Neural cell (in vitro differentiated cells): ENCODE measurements around the gene VRK1. TPM values are rescaled to one million over a fixed set of nuclear protein-coding genes. Genes with fewer than 3 reads are reported as not detected.

ENCODE experiments used
- H2AFZ ChIP-seq: fragments of 200-600, 300-800 bp; sonication (generic), shearing (Covaris generic); 2 replicates; pipeline ENCODE4 v1.6.0; 2014; ENCODE audit warnings: low read depth, mild to moderate bottlenecking, antibody characterized with exemption, low read length, moderate library complexity
- H3F3A ChIP-seq: fragments of 200-600 bp; shearing (Covaris generic); 2 replicates; pipeline ENCODE4 v1.6.1; 2016; ENCODE audit warnings: mild to moderate bottlenecking, moderate library complexity, mixed read lengths, antibody characterized with exemption, low read length; ENCODE audit not compliant: insufficient read depth, poor library complexity, severe bottlenecking
- H3K27ac ChIP-seq: fragments of 200-600, 300-800 bp; sonication (generic), shearing (Covaris generic); 2 replicates; pipeline ENCODE4 v1.5.1; 2014; ENCODE audit warnings: mild to moderate bottlenecking, low read length, moderate library complexity
- H3K27me3 ChIP-seq: fragments of 300-800, 200-600 bp; sonication (generic), shearing (Covaris generic); 2 replicates; pipeline ENCODE4 v1.6.0; 2014; ENCODE audit warnings: mild to moderate bottlenecking, low read depth, low read length, moderate library complexity; ENCODE audit not compliant: insufficient read depth
- H3K36me3 ChIP-seq: fragments of 300-800, 200-600 bp; sonication (generic), shearing (Covaris generic); 2 replicates; pipeline ENCODE4 v1.5.1; 2014; ENCODE audit warnings: mild to moderate bottlenecking, antibody characterized with exemption, low read length, moderate library complexity; ENCODE audit not compliant: insufficient read depth
- H3K4me2 ChIP-seq: fragments of 300-800, 200-600 bp; sonication (generic), shearing (Covaris generic); 2 replicates; pipeline ENCODE4 v1.6.0; 2014; ENCODE audit warnings: mild to moderate bottlenecking, low read length
- H3K4me3 ChIP-seq: fragments of 300-800, 200-600 bp; sonication (generic), shearing (Covaris generic); 2 replicates; pipeline ENCODE4 v1.5.1; 2014; ENCODE audit warnings: mild to moderate bottlenecking, low read length, moderate library complexity
- H3K79me2 ChIP-seq: fragments of 200-600 bp; shearing (Covaris generic); replicated peaks from 2 replicates; pipeline ENCODE4 v1.6.0; 2014; ENCODE audit warnings: mild to moderate bottlenecking, low read length, moderate library complexity; ENCODE audit not compliant: insufficient read depth
- H3K9ac ChIP-seq: fragments of 300-800, 200-600 bp; sonication (generic), shearing (Covaris generic); 2 replicates; pipeline ENCODE4 v1.6.1; 2016; ENCODE audit warnings: mild to moderate bottlenecking, low read length, mixed read lengths
- H3K9me2 ChIP-seq: fragments of 200-600 bp; shearing (Covaris generic); 2 replicates; pipeline ENCODE4 v1.6.1; 2016; ENCODE audit warnings: mild to moderate bottlenecking, low read length, mixed read lengths; ENCODE audit not compliant: insufficient read depth
- H3K9me3 ChIP-seq: fragments of 200-600, 300-800 bp; sonication (generic), shearing (Covaris generic); 2 replicates; pipeline ENCODE4 v1.6.1; 2016; ENCODE audit warnings: mild to moderate bottlenecking, mixed run types, low read length, moderate library complexity, mixed read lengths
- H4K20me1 ChIP-seq: fragments of 200-600 bp; shearing (Covaris generic); 2 replicates; pipeline ENCODE4 v1.6.1; 2016; ENCODE audit warnings: mild to moderate bottlenecking, mixed run types; ENCODE audit not compliant: insufficient read depth
- EP300 ChIP-seq: fragments of 450-650 bp; conservative IDR thresholded peaks from 2 replicates; pipeline ENCODE4 v1.6.1; 2014; ENCODE audit warnings: antibody characterized with exemption, mild to moderate bottlenecking, moderate library complexity; ENCODE audit not compliant: poor library complexity, severe bottlenecking
- EZH2 ChIP-seq: fragments of 200-600, 300-800 bp; shearing (Covaris generic), sonication (generic); IDR thresholded peaks from 2 replicates; pipeline ENCODE4 v1.6.1; 2014; ENCODE audit warnings: antibody characterized with exemption, low read length, borderline replicate concordance, mild to moderate bottlenecking; ENCODE audit not compliant: insufficient read depth, poor library complexity, severe bottlenecking
- MXI1 ChIP-seq: fragments of 450-650 bp; conservative IDR thresholded peaks from 2 replicates; pipeline ENCODE4 v1.6.1; 2014; ENCODE audit warnings: antibody characterized with exemption, mild to moderate bottlenecking; ENCODE audit not compliant: poor library complexity, severe bottlenecking
- POLR2AphosphoS5 ChIP-seq: IDR thresholded peaks from 2 replicates; pipeline ENCODE4 v1.6.1; 2012
- RAD21 ChIP-seq: fragments of 450-650 bp; conservative IDR thresholded peaks from 2 replicates; pipeline ENCODE4 v1.6.1; 2014; ENCODE audit warnings: antibody characterized with exemption, mild to moderate bottlenecking, moderate library complexity
- SMC3 ChIP-seq: fragments of 450-650 bp; conservative IDR thresholded peaks from 2 replicates; pipeline ENCODE4 v1.6.1; 2014; ENCODE audit warnings: antibody characterized with exemption, mild to moderate bottlenecking, moderate library complexity; ENCODE audit not compliant: poor library complexity
- TAF1 ChIP-seq: IDR thresholded peaks from 2 replicates; pipeline ENCODE4 v1.6.1; 2012; ENCODE audit warnings: low read depth
- polyA plus RNA-seq: library from polyadenylated mRNA; depleted of rRNA; stranded (reverse); fragments of >200 nt; gene quantifications from 2 replicates; pipeline ENCODE4 v1.2.3, GENCODE V29; 2014
- TF ChIP-seq, protein P1 (sequence below): IDR thresholded peaks from 2 replicates; pipeline ENCODE4 v1.6.1; 2012; ENCODE audit warnings: borderline replicate concordance
- TF ChIP-seq, protein P2 (sequence below): fragments of 450-650 bp; IDR thresholded peaks from 2 replicates; pipeline ENCODE4 v1.5.1; 2014; ENCODE audit warnings: antibody characterized with exemption, mild to moderate bottlenecking, moderate library complexity; ENCODE audit not compliant: poor library complexity, severe bottlenecking

VRK1 gene
- polyA plus RNA-seq, 1 donor from 2014 or later: 86.0 TPM

DNA sequence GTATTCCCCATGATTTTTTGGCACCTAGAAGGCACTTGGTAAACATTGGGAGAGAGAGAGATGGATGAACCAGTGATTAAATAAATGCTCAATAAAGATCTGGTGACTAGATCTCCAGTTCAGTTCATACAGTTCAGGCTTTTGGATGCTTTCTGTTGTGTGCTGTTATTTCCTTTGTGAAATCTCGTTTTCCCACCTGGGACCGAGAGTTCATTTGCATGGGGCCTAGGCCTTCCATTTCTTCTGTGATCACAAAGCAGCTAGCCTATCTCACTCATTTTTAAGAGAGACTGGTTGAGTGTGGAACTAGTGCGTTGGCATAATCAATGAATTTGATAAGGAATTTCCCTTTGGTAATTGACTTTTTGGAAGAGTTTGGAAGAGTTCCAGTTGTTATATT lies 104.0 kb downstream of the VRK1 start:
- no peak overlapping the region for H2AFZ ChIP-seq
- H3K4me2 ChIP-seq: no peak overlapping the region
- H3K27me3 ChIP-seq: no peaks in the 10 kb centered on the region
- H4K20me1 ChIP-seq: no peaks in the 10 kb centered on the region
- H3K9me2 ChIP-seq: no peaks in the 10 kb centered on the region
- no peak overlapping the region for H3K27ac ChIP-seq
- H3K4me3 ChIP-seq: no peak overlapping the region
- no peaks in the 10 kb centered on the region for H3K36me3 ChIP-seq
- no peaks in the 10 kb centered on the region for H3F3A ChIP-seq
- TF ChIP-seq, protein P1, sequence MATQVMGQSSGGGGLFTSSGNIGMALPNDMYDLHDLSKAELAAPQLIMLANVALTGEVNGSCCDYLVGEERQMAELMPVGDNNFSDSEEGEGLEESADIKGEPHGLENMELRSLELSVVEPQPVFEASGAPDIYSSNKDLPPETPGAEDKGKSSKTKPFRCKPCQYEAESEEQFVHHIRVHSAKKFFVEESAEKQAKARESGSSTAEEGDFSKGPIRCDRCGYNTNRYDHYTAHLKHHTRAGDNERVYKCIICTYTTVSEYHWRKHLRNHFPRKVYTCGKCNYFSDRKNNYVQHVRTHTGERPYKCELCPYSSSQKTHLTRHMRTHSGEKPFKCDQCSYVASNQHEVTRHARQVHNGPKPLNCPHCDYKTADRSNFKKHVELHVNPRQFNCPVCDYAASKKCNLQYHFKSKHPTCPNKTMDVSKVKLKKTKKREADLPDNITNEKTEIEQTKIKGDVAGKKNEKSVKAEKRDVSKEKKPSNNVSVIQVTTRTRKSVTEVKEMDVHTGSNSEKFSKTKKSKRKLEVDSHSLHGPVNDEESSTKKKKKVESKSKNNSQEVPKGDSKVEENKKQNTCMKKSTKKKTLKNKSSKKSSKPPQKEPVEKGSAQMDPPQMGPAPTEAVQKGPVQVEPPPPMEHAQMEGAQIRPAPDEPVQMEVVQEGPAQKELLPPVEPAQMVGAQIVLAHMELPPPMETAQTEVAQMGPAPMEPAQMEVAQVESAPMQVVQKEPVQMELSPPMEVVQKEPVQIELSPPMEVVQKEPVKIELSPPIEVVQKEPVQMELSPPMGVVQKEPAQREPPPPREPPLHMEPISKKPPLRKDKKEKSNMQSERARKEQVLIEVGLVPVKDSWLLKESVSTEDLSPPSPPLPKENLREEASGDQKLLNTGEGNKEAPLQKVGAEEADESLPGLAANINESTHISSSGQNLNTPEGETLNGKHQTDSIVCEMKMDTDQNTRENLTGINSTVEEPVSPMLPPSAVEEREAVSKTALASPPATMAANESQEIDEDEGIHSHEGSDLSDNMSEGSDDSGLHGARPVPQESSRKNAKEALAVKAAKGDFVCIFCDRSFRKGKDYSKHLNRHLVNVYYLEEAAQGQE: no peak
- TF ChIP-seq MXI1 (no peak), EP300 (no peak), EZH2 (no peak), SMC3 (no peak), TAF1 (no peak), RAD21 (no peak), POLR2AphosphoS5 (no peak)
- TF ChIP-seq, protein P2, sequence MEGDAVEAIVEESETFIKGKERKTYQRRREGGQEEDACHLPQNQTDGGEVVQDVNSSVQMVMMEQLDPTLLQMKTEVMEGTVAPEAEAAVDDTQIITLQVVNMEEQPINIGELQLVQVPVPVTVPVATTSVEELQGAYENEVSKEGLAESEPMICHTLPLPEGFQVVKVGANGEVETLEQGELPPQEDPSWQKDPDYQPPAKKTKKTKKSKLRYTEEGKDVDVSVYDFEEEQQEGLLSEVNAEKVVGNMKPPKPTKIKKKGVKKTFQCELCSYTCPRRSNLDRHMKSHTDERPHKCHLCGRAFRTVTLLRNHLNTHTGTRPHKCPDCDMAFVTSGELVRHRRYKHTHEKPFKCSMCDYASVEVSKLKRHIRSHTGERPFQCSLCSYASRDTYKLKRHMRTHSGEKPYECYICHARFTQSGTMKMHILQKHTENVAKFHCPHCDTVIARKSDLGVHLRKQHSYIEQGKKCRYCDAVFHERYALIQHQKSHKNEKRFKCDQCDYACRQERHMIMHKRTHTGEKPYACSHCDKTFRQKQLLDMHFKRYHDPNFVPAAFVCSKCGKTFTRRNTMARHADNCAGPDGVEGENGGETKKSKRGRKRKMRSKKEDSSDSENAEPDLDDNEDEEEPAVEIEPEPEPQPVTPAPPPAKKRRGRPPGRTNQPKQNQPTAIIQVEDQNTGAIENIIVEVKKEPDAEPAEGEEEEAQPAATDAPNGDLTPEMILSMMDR: no peak
- no peaks in the 10 kb centered on the region for H3K79me2 ChIP-seq
- H3K9ac ChIP-seq: no peak overlapping the region
- no peaks in the 10 kb centered on the region for H3K9me3 ChIP-seq

DNA sequence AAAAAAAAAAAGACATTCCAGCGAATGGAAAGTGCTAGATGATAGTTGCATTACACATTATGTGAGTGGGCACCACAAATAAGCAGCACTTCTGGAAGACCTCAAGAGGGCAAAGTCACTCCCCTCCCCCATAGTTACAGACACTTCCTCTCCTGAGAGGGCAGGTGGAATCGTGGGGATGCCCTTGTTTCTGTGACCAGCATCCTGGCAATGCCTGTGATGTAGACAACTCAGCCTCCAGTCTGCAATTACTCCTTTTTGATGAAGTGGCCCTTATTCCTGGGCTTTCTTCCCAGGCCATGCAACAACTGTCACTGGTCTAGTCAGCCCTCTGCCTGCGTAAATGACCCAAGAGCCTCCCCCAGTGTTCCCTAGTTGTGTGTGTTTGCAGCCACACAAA lies 104.8 kb downstream of the VRK1 start:
- Histone ChIP-seq H2AFZ (no peak overlapping the region), H3K27ac (no peak overlapping the region), H3K9me3 (no peaks in the 10 kb centered on the region), H3K4me2 (no peak overlapping the region), H3K36me3 (no peaks in the 10 kb centered on the region), H3K27me3 (no peaks in the 10 kb centered on the region), H3K9ac (no peak overlapping the region), H3K79me2 (no peaks in the 10 kb centered on the region), H3F3A (no peaks in the 10 kb centered on the region), H3K9me2 (no peaks in the 10 kb centered on the region), H4K20me1 (no peaks in the 10 kb centered on the region), H3K4me3 (no peak overlapping the region)
- TF ChIP-seq RAD21: no peak
- no peak for TF ChIP-seq POLR2AphosphoS5
- TF ChIP-seq EP300: no peak
- TF ChIP-seq, protein P2: no peak
- TF ChIP-seq SMC3: no peak
- no peak for TF ChIP-seq MXI1
- no peak for TF ChIP-seq TAF1
- TF ChIP-seq, protein P1: no peak
- TF ChIP-seq EZH2: no peak
